ENCODE data around the gene VTI1A. TPM values are rescaled to one million over a fixed set of nuclear protein-coding genes. Genes with fewer than 3 reads are reported as not detected.
"Not testable (repeated sequence)": the region's sequence is repeated elsewhere in the genome, so short reads cannot be mapped to it uniquely, and the experiment has no call there.

Gene VTI1A
- total RNA-seq, 1 experiment from 2014 or later, result 27.0 TPM

GRCh38 chr10:112721080-112721698, 274.2 kb downstream of the VTI1A start:
- DNase-seq (ENCODE audit: low spot score), result peak; percentile 51

- DNase-seq (ENCODE audit: low spot score), result no peak
Observed at GRCh38 chr10:112722758-112723157, 275.7 kb downstream of the VTI1A start.

DNA sequence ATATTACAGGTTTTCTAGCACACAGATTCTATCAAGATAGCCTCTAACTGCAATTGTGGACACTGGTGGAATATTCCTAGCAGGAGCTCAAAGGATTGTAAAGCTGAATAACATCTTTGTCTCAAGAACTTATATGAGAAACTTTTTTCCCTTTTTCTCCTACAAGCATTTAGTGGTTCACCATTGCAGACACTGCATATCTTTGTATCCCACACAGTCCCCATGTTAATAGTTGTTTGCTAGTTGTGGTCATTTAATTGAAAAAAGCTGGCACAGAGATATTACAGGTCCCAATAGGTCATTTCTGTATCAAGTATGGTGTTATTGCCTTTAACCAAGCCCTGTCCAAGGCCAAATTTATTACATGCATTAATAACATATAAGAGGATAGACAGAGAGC, 276.9 kb downstream of the VTI1A start:
- no peak for DNase-seq (ENCODE audit: low spot score)

DNA sequence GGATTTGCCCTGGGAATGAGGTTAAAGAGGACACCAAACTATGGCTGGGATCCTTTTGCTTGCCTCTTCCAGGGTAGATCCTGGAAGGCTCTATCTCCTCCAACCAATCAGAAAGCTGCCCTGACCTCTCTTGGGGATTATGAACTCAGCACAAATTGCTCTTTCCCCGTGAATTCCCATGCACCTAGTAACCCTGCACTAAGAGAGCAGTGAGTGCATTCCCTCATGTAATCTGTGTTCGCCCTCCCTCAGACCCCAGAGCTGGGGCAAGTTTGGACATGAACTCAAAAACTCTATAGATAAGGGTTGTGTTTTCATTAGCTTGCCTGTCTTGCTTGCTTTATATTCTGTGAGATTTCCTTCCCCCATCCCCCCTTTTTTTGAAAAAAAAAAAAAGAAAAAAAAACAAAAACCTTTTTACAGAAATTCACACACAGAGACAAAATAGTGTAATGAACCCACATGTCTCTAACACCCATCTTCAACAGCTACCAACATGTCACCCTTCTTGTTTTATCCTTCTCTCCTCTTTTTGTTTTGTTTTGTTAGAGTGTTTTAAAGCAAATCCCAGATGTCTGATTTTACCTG, 277.5 kb downstream of the VTI1A start:
- no peak for DNase-seq (ENCODE audit: low spot score)

DNA sequence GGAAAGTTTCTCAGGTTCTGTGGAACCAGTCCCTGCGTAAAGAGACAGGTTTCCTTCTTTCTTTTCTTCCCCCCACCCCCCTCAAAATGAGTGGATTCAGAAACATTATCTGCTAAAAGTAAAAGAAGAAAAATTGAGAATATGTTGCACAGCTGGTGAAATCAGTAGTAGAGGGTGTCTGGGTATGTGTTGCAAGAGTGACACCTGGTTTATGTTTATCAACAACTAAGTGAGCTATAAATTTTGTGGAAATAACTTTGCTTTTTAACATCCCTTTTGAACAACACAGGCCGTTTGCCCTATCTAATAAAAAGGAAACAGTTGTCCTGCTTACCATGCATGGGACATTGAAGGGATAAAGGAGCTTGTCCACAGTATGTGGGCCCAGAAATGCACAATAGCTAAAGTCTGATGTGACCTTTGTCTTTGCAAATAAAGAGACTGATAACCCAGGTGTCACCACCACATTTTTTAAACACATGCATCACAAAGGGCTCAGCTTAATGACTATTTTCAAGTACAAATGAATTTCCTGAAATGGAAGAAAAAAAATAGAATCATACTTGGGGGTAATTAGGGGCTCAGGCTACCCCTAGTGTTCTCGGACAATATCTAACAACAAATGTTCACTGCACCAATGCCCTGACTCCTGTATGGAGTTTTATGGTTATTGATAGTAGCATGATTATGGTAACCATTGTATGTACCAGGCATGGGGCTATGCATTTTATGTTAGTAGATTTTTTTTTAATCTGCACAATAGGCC, 281.3 kb downstream of the VTI1A start:
- no peak for DNase-seq (ENCODE audit: low spot score)

GRCh38 chr10:112728997-112729396, 282.0 kb downstream of the VTI1A start:
- no peak for DNase-seq (ENCODE audit: low spot score)

DNA sequence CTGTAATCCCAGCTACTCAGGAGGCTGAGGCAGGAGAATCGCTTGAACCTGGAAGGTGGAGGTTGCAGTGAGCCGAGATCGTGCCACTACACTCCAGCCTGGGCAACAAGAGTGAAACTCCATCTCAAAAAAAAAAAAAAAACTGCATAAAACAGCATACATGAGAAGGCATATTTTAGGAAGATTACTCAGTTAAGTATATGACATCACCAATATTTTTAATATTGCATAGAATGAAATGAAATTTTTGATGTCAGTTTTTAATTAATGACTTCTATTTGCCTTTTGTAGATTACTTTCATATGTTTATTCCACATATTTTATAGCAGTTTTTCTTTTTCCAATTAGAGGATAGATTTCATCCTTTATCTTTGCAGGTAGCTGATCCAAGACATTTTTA, 284.4 kb downstream of the VTI1A start:
- DNase-seq (ENCODE audit: low spot score), result not testable (repeated sequence)

DNA sequence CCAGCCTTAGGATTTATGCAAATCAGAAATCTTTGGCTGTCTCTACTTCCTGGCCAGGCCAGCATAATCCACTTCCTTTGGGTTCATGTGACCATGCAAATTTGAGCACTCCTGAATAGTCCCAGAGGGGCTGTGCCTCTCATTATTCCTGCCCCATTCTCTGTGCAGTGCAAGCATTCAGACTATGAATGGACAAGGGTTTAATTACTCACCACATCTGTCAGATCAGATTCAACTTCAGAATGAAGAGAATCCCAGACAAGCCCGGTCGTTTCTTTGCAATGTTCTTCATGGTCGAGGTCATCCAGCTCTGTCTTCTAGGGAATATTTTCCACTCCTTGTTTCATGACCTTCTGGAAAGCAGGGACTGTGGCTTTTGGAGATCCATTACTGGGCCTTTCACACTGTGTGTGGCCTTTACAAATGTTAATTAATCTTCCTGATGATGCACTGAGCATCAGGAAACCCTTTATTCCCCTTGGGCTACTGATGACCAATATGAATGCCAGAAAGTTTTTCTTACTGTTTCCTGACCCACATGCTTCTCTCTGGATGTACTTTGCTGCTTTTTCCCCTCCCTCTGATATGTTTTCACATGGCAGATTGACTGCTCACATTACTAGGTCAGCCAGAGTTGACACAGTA, 285.4 kb downstream of the VTI1A start:
- DNase-seq (ENCODE audit: low spot score), result peak; percentile 15

DNA sequence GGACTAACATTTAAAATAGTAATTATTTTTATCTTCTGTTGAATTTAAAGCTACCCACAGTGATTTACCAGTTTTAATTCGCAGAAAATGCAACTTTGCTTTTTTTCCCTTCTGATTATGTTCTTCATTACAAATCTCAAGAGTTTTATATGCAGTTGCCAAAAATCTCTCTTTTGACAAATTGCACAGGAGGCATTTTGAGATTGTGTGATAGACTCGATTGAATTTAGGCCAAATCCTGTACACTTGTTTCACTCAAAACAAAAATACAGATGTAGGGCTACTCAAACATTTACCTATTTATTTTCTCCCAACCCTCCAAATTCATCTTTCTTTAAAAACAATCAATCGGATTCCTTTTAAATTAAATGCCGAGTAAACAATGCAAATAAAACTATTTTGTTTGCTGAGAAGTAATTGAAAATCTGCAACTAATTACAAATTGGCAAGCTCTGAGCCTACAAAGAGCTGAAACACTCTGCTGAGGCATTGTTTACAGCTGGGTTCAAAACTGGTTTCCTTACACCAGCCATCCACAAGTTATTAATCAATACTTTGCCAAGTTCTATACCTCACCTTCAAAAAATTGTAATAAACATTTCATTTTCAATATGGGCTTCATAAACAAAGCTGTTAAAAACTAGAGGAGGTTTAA, 288.2 kb downstream of the VTI1A start:
- no peak for DNase-seq (ENCODE audit: low spot score)

GRCh38 chr10:112738606-112739591, 291.9 kb downstream of the VTI1A start:
- DNase-seq (ENCODE audit: low spot score), result no peak

DNA sequence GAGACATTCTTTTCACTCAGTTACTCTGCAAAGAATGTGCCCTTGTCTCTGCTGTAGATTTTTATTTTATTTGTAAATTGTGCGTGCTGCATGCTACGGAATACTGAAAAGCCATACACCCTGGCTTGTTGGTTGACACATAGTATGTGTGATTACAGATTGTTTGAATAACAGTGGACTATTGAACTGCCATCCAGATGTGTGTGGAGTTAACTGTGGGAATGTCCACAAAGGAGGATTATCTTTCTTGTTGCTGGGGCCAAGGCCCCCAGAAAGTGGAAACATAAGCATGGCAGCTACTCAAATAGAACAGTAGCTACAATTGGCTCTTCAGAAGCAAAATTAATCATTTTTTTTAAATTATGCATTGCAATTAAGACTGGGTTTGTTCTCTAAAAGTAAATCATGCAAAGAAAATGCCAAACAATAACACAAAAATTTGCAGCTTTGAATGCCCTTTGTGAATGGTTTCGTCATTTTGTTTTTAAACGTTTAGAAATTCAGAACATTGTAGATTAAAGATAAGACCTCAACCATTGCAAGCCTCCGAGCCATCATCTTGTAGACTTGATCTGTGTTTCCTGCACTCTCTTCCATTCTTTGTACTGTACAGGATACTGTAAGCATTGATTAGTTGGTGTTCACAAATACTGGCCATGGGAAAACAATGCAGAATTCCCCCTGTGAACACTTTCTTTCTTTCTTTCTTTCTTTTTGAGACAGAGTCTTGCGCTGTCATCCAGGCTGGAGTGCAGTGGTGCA, 292.8 kb downstream of the VTI1A start:
- DNase-seq (ENCODE audit: low spot score), result no peak

- no peak for DNase-seq (ENCODE audit: low spot score)
Observed at GRCh38 chr10:112741830-112742402, 294.9 kb downstream of the VTI1A start.

- no peak for DNase-seq (ENCODE audit: low spot score)
Observed at GRCh38 chr10:112744181-112745096, 297.4 kb downstream of the VTI1A start.

- DNase-seq (ENCODE audit: low spot score), result no peak
Observed at GRCh38 chr10:112746329-112746728, 299.3 kb downstream of the VTI1A start.

DNA sequence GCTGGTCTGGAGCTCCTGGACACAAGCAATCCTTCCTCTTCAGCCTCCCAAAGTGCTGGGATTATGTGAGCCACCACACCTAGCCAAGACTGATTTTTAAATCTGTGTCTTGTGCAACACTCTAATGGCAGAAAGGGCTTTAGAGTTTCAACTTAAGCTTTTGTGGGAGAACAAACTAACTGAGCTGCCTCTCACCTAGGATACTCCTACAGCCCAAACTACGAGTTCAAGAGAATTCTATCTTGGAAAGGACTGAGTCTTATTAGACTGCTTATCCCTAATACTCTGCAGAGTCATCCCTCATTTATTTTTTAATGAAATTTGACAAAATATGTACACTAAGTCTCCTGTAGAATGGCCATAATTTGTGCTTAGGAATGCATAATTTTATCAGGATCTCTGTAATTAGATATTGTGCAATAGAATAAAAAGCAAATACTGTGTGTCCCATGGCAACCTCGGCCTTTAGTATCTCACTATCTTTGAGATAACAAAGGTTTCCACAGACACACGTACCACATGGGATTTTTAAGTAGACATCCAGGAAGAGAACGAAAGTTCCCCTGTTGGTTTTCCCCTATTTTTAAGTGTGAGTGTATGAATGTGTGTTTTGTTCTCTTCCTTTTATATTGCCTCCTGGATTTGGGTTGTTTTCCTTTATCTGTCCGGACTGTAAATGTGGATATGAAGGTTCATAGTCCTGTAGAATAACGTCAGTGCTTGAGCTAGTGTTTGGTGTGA, 303.6 kb downstream of the VTI1A start:
- DNase-seq (ENCODE audit: low spot score), result no peak

GRCh38 chr10:112751651-112752050, 304.6 kb downstream of the VTI1A start:
- DNase-seq (ENCODE audit: low spot score), result no peak

- DNase-seq (ENCODE audit: low spot score), result no peak
Observed at GRCh38 chr10:112752288-112752687, 305.3 kb downstream of the VTI1A start.

- DNase-seq (ENCODE audit: low spot score), result no peak
Observed at GRCh38 chr10:112753961-112754411, 307.0 kb downstream of the VTI1A start.

Data from H4 (cell line).